Heart left ventricle (tissue), 16 donors: ENCODE data around the gene TAPBP. TPM values are rescaled to one million over a fixed set of nuclear protein-coding genes. Genes with fewer than 3 reads are reported as not detected.

ENCODE experiments used
- ATAC-seq, 4 donors: fragments of 200-7000 bp; cut with Tn5 transposase; one replicate each; pipeline ENCODE4 v1.9.1; 2020 to 2022; ENCODE audit warnings: moderate library complexity in 4 of 4, mild to moderate bottlenecking in 3 of 4, moderate number of reproducible peaks in 1 of 4
- DNase-seq, 5 donors: peaks; one replicate each; pipeline ENCODE4 v3.0.0-alpha.2; 2020
- H3K27ac ChIP-seq, 12 donors: fragments of 200-600 bp; sonication (generic) in 4 of 12; one replicate each; pipeline versions ENCODE4 v1.5.0 to v1.8.0; 2016 to 2022; ENCODE audit warnings: mild to moderate bottlenecking in 2 of 12
- H3K27me3 ChIP-seq, 9 donors: fragments of 200-600 bp; sonication (generic) in 2 of 9; one replicate each; pipeline versions ENCODE4 v1.5.1 to v1.8.0; 2016 to 2022; ENCODE audit warnings: mild to moderate bottlenecking in 3 of 9
- H3K36me3 ChIP-seq, 9 donors: fragments of 200-600 bp; sonication (generic) in 2 of 9; one replicate each; pipeline versions ENCODE4 v1.5.0 to v1.8.0; 2018 to 2022; ENCODE audit warnings: mild to moderate bottlenecking in 2 of 9
- H3K4me1 ChIP-seq, 12 donors: fragments of 200-600 bp; sonication (generic) in 4 of 12; one replicate each; pipeline versions ENCODE4 v1.5.0 to v1.8.0; 2016 to 2022; ENCODE audit warnings: mild to moderate bottlenecking in 3 of 12
- H3K4me3 ChIP-seq, 12 donors: fragments of 200-600 bp; sonication (generic) in 4 of 12; one replicate each; pipeline versions ENCODE4 v1.5.0 to v1.8.0; 2017 to 2022; ENCODE audit warnings: mild to moderate bottlenecking in 9 of 12, moderate library complexity in 4 of 12
- H3K9me3 ChIP-seq, 12 donors: fragments of 200-600 bp; sonication (generic) in 4 of 12; one replicate each; pipeline versions ENCODE4 v1.5.0 to v1.8.0; 2016 to 2022; ENCODE audit warnings: mild to moderate bottlenecking in 1 of 12
- POLR2A ChIP-seq, 2 donors: fragments of 450-650 bp; IDR thresholded peaks; one replicate each; pipeline ENCODE4 v1.6.1; 2017; ENCODE audit warnings: antibody characterized with exemption in 2 of 2, mild to moderate bottlenecking in 2 of 2, moderate library complexity in 2 of 2
- WGBS, 4 donors: extraction: QIAGEN DNeasy Blood & Tissue Kit in 2 of 4; methylation state at CpG; one replicate each; pipeline versions ENCODE4 v1.1.5 to v1.1.7; 2013 to 2018; 5-methylcytosine and 5-hydroxymethylcytosine counted together
- intact Hi-C, 10 donors: fragments of 100-400 bp; cut with DNase I; formaldehyde crosslinking; loops; one replicate each; pipeline versions ENCODE4 v1.11.1 to v1.14.2; 2022
- polyA plus RNA-seq, 2 donors: library from polyadenylated mRNA; stranded (reverse); fragments of 200-250 nt; gene quantifications; one replicate each; pipeline ENCODE4 v1.2.3, GENCODE V29; 2013
- total RNA-seq, 9 donors: library from RNA; depleted of rRNA in 2 of 9; stranded (reverse); fragments of >200 nt in 2 of 9; fragmentation: NEBNext Ultra II Directional in 3 of 9; extraction: Animal tissue kit (Norgen Biotek cat#: 25700) in 3 of 9; gene quantifications; one replicate each; pipeline versions ENCODE4 v1.1.0 to v1.2.4, GENCODE V29; 2016 to 2023
- TF ChIP-seq, protein P1 (sequence below), 12 donors: fragments of 200-600 bp; sonication (generic) in 4 of 12; IDR thresholded peaks; one replicate each; pipeline versions ENCODE4 v1.5.0 to v1.8.0; 2018 to 2022; ENCODE audit warnings: antibody characterized with exemption in 12 of 12, mild to moderate bottlenecking in 5 of 12
- donor health status: ischemic (EF 13 %, LVEDD 7.1; RV severe dilation, severe dysfunction).
- donor health status: healthy with polysubstance abuse.
- donor health status: DM: no; HTN: yes; CAD: no.
- donor health status: DM: no; HTN: no; CAD: no.
- donor health status: ischemic (EF 25% LVEDD 6.9; RV normal size, moderate dysfunction).
- donor health status: ischemic (EF 25% LVEDD 5.7; RV mildly dilated, moderate dysfunction).
- donor health status: healthy.
- donor health status: DM: yes; HTN: yes; CAD: no.
- donor health status: ischemic (EF 35%, LVEDD 5.7; RV mildly dilated, moderate dysfunction).
- donor health status: nonischemic (EF 11% LVEDD 7.7; RV severe dilation, severe dysfunction).
- donor health status: DM: yes; HTN: yes; CAD: no.
- donor health status: PGD.
- donor health status: ischemic (EF 29% LVEDD 5.4; RV normal size, mild dysfunction).
- donor health status: nonischemic (EF 23%, LVEDD 6.1; RV moderate dilation, normal function).

TAPBP gene
- total and polyA plus RNA-seq, 11 donors = 28.3 to 248 (median 86.0) TPM

DNA sequence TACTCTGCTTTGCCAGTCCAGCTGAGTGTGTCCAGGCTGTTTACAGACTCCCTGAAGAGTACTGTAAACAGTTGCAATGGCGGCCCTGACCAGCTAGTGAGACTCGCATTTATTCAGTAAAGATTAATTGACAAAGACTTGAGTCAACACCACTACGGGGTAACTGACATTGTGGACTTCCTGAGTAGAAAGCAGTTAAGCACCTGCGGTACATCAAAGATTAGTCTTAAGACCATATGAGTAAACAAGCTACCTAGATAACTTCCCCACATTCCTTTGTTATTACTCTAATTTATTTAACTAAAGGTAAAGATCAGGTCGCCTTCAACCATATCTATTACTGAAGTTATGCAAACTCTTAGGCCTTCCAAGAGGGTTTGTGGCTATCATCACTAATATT lies 54.8 kb downstream of the TAPBP start:
- DNase-seq = no peak
- TF ChIP-seq, protein P1, sequence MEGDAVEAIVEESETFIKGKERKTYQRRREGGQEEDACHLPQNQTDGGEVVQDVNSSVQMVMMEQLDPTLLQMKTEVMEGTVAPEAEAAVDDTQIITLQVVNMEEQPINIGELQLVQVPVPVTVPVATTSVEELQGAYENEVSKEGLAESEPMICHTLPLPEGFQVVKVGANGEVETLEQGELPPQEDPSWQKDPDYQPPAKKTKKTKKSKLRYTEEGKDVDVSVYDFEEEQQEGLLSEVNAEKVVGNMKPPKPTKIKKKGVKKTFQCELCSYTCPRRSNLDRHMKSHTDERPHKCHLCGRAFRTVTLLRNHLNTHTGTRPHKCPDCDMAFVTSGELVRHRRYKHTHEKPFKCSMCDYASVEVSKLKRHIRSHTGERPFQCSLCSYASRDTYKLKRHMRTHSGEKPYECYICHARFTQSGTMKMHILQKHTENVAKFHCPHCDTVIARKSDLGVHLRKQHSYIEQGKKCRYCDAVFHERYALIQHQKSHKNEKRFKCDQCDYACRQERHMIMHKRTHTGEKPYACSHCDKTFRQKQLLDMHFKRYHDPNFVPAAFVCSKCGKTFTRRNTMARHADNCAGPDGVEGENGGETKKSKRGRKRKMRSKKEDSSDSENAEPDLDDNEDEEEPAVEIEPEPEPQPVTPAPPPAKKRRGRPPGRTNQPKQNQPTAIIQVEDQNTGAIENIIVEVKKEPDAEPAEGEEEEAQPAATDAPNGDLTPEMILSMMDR (IDR thresholded peaks at IDR 0.05) = no peak
- no peak for TF ChIP-seq POLR2A (IDR thresholded peaks at IDR 0.05)
- Histone ChIP-seq H3K4me1 (no peaks in the 10 kb centered on the region), H3K9me3 (peaks cover 0 to 3% (median 0%) of the 10 kb centered on the region in 12 donors), H3K36me3 (peaks cover 0 to 87% (median 63%) of the 10 kb centered on the region in 9 donors), H3K27ac (no peak overlapping the region), H3K27me3 (no peaks in the 10 kb centered on the region), H3K4me3 (no peak overlapping the region)
- no peak for ATAC-seq
- intact Hi-C loops = no loop called here
- WGBS, 4 donors = 92 to 96% (median 95%) methylated on average over 5 of the region's 5 CpGs

DNA sequence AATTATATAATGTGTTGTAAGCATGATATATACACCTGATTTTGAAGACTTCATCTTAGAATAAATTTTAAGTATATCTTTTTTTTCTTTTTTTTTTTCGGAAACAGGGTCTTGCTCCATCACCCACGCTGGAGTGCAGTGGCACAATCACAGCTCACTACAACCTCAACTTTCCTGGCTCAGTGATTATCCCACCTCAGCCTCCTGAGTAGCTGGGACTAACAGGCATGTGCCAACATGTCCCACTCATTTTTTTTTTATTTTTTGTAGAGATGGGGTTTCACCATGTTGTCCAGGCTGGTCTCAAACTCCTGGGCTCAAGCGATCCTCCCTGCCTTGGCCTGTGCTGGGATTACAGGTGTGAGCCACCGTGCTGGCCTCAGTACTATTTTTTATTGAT lies 59.3 kb downstream of the TAPBP start:
- Histone ChIP-seq H3K36me3 (peaks cover 0 to 75% (median 29%) of the 10 kb centered on the region in 9 donors), H3K4me1 (peaks cover 0 to 18% (median 10%) of the 10 kb centered on the region in 12 donors), H3K4me3 (no peak overlapping the region), H3K9me3 (peaks cover 0 to 3% (median 0%) of the 10 kb centered on the region in 12 donors), H3K27ac (no peak overlapping the region), H3K27me3 (no peaks in the 10 kb centered on the region)
- ATAC-seq (no peak), DNase-seq (no peak)
- no peak for TF ChIP-seq POLR2A (IDR thresholded peaks at IDR 0.05)
- TF ChIP-seq, protein P1 (IDR thresholded peaks at IDR 0.05) = no peak
- WGBS, 4 donors = 94 to 95% (median 94%) methylated on average over 4 of the region's 4 CpGs
- intact Hi-C loops = no loop called here

DNA sequence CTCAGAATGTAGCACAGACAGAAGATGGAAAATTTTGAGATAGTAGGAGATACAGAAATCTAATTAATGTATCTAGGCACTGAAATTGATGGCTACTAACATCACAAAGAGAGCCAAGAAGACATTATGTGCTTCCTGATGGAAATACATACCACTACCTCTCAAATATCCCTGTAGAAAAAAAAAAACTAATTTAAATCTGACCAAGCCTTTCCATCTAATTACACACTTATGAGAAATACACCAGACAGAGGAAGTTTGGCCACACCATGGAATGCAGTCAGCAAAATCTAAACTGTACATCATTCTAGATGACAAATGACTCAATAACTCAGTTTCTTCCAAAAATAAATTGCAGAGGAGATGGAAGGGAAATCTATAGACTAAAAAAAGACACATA lies 61.1 kb downstream of the TAPBP start:
- H3K27me3 ChIP-seq = no peaks in the 10 kb centered on the region
- ATAC-seq (no peak), DNase-seq (no peak)
- H3K36me3 ChIP-seq = peaks cover 0 to 61% (median 18%) of the 10 kb centered on the region in 9 donors
- no peak overlapping the region for H3K27ac ChIP-seq
- TF ChIP-seq, protein P1 (IDR thresholded peaks at IDR 0.05) = no peak
- TF ChIP-seq POLR2A (IDR thresholded peaks at IDR 0.05) = no peak
- intact Hi-C loops = no loop called here
- peaks cover 0 to 3% (median 0%) of the 10 kb centered on the region in 12 donors for H3K9me3 ChIP-seq
- H3K4me1 ChIP-seq = peaks cover 0 to 29% (median 20%) of the 10 kb centered on the region in 12 donors
- no peak overlapping the region for H3K4me3 ChIP-seq

DNA sequence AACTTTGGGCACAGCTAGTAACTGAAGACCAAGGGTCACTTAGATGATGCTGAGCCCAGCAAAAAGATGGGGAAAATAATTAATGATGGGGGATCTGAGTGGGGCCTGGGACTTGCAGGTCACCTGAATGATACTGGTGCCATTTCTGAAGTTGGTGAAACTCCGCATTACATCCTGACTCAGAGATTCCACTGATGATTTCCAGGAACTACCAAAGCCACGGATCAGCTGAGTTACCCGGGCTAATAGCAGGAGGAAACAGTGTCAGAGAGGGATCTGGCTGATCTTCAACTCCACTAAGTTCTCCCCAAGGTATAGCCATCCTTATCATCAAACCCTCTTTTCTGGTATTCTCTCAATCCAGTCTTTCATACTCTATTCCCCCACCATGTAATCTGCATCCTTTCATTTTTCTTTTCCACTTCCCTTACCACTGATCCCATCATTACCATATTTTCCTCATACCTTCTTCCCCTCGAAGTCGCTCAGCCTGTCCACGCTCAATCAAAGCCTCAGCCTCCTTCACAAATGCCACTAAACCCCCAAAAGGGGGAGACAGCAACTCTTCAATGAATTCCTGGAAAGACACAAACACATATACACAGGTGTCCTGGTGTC lies 62.4 kb downstream of the TAPBP start:
- Histone ChIP-seq H3K36me3 (peaks cover 0 to 48% (median 11%) of the 10 kb centered on the region in 9 donors), H3K4me1 (peaks cover 0 to 31% (median 20%) of the 10 kb centered on the region in 12 donors), H3K4me3 (no peak overlapping the region), H3K9me3 (no peaks in the 10 kb centered on the region), H3K27ac (no peak overlapping the region), H3K27me3 (no peaks in the 10 kb centered on the region)
- 84 to 90% (median 86%) methylated on average over 6 of the region's 6 CpGs for WGBS, 4 donors
- intact Hi-C loops = no loop called here
- TF ChIP-seq POLR2A (IDR thresholded peaks at IDR 0.05) = no peak
- TF ChIP-seq, protein P1 (IDR thresholded peaks at IDR 0.05) = no peak
- no peak for DNase-seq
- no peak for ATAC-seq
